LNCaP clone FGC (cell line): ENCODE data around the gene ITGBL1.

Experiments used
- DNase-seq: peaks from one replicate; pipeline ENCODE4 v3.0.0-alpha.2; 2011; ENCODE audit warnings: low read depth
- H3K4me3 ChIP-seq: 2 replicates; pipeline ENCODE4 v1.5.1; 2011; ENCODE audit warnings: mild to moderate bottlenecking, low read depth, low read length, control low read depth
- CTCF ChIP-seq: IDR thresholded peaks from 2 replicates; pipeline ENCODE4 v1.5.1; 2012; ENCODE audit warnings: mild to moderate bottlenecking; ENCODE audit not compliant: control insufficient read depth, insufficient read depth; ENCODE audit errors: extremely low read depth

The ITGBL1 gene

DNA sequence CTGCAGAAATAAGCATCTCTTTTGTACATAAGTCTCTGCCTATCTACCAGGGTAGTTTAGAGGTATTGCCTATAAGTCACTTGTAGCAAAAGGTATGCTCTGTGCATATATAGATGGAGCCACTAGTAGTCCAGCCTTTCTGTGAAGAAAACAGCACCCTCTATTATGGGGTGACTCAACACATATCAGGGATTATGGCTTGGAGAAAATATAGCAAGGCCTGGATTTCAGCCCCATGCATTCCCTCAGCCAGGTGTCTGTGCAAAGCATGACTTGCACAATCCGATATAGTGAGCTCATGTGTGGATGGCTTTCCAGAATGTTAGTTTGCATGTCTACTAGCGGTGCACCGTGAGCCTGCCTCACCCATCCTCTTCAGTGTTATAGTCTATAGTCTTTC is 22.7 kb upstream of the ITGBL1 start:
- TF ChIP-seq CTCF = no peak
- no peak overlapping the region for H3K4me3 ChIP-seq
- DNase-seq = no peak

DNA sequence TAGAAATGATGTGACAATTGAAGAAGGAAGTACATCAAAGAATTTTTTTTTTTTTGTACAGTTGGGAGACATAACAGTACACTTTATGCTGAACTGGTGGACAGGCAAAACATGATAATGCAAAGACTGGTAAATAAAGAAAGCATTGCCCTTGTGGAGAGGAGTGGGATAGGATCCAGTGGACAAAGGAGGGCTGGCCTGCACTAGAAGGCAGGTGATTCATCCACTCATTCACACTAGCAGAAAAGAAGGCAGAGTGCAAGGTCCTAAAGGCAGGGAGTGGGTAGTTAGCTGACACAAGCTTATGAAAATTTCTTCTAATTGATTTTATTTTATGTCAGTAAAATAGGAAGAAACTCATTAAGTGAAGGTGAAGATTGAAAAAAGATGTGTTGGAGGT is 18.6 kb upstream of the ITGBL1 start:
- no peak for TF ChIP-seq CTCF
- no peak for DNase-seq
- H3K4me3 ChIP-seq = no peak overlapping the region

GRCh38 chr13:101434486-101434885 is 18.0 kb upstream of the ITGBL1 start:
- no peak overlapping the region for H3K4me3 ChIP-seq
- DNase-seq = no peak
- no peak for TF ChIP-seq CTCF

DNA sequence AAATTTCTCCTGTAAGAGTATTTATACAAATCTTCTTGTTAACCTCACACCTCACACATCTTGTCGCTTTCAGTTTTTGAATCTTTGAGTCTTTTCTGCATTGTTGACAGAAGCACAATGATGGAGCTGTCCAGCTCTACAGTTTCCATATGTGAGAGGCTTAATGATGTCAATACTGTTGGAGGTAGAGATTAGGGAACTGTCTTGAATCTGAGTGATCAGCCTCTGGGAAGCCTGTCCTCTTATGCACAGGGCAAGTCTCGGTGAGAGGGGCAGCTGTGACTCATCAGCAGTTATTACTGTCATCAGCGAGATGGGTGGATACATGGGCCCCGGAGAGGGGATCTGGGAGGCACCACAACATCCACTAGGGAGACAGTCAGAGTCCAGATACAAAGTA is 4.6 kb upstream of the ITGBL1 start:
- DNase-seq = no peak
- no peak for TF ChIP-seq CTCF
- no peak overlapping the region for H3K4me3 ChIP-seq

GRCh38 chr13:101449790-101450748 is 2.4 kb upstream of the ITGBL1 start:
- no peak for DNase-seq
- H3K4me3 ChIP-seq = no peak overlapping the region
- TF ChIP-seq CTCF = no peak

GRCh38 chr13:101450749-101451130 is 1.7 kb upstream of the ITGBL1 start:
- DNase-seq = no peak
- no peak overlapping the region for H3K4me3 ChIP-seq
- TF ChIP-seq CTCF = no peak

DNA sequence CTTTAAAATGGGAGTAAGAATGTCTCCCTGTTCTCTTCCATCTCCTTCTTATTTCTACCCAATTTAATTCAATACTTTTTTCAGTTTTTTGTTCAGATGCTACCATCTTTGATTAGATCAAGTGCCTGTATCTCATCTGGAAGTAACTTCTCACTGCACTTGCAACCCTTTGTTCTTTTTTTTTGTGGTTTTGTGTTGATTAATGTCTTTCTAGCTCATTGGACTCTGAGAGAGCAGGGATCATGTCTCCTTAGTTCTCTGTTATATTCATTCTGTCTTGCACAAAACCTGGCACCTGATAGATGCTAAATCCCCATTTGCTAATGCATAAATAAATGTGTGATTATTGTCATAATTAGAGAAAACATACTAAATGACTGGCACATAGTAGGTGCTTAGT is 834 bp upstream of the ITGBL1 start:
- TF ChIP-seq CTCF = no peak
- DNase-seq = no peak
- no peak overlapping the region for H3K4me3 ChIP-seq
